ENCODE data around the gene TSC2. TPM values are rescaled to one million over a fixed set of nuclear protein-coding genes. Genes with fewer than 3 reads are reported as not detected.

TSC2 gene
- total and polyA plus RNA-seq, 2 of the 13 experiments (the other 11 are each of a cell fraction or from before 2014, with no cell fraction given): 19.6 to 40.4 TPM

GRCh38 chr16:2047330-2048115 is at the start of gene TSC2, which contains the start of gene NTHL1 (continued):
- peak; percentile 97 for TF ChIP-seq USF2 (IDR thresholded peaks at IDR 0.05; ENCODE audit: low read depth, low read length)
- TF ChIP-seq USF2 (CRISPR knock-in tag; IDR thresholded peaks at IDR 0.05; ENCODE audit: borderline replicate concordance): peak; percentile 98; the same call in 1 of the 2 replicates
- no peak; the same call in 1 of the 2 replicates for TF ChIP-seq MXD3 (CRISPR knock-in tag; IDR thresholded peaks at IDR 0.05)
- peak; percentile 74; the same call in 1 of the 2 replicates for TF ChIP-seq ZNF263 (CRISPR knock-in tag; IDR thresholded peaks at IDR 0.05)
- TF ChIP-seq ZNF205 (CRISPR knock-in tag; IDR thresholded peaks at IDR 0.05): no peak
- peak; percentile 94 for TF ChIP-seq ZBED4 (CRISPR knock-in tag; IDR thresholded peaks at IDR 0.05; ENCODE audit: borderline replicate concordance)
- peak; percentile 74; the same call in 1 of the 2 replicates for TF ChIP-seq CAMTA2 (CRISPR knock-in tag; IDR thresholded peaks at IDR 0.05; ENCODE audit: borderline replicate concordance)
- no peak for TF ChIP-seq RBM22 (optimal IDR thresholded peaks at IDR 0.05; ENCODE audit: low read length)
- TF ChIP-seq SAP130 (CRISPR knock-in tag; IDR thresholded peaks at IDR 0.05; ENCODE audit: low read depth): peak; percentile 92
- no peak for TF ChIP-seq ATRX (CRISPR knock-in tag; IDR thresholded peaks at IDR 0.05; ENCODE audit: borderline replicate concordance)
- no peak for TF ChIP-seq ZMAT3 (CRISPR knock-in tag; conservative IDR thresholded peaks at IDR 0.05)
- peak; percentile 49 for TF ChIP-seq ZNF350 (CRISPR knock-in tag; IDR thresholded peaks at IDR 0.05; ENCODE audit: borderline replicate concordance, low read depth)
- peak; percentile 54 for TF ChIP-seq CTCF (CRISPR knock-in tag; IDR thresholded peaks at IDR 0.05)
- TF ChIP-seq DNMT3B (CRISPR knock-in tag; conservative IDR thresholded peaks at IDR 0.05): no peak
- no peak for TF ChIP-seq ZNF121 (CRISPR knock-in tag; IDR thresholded peaks at IDR 0.05)
- 0 out of 2 replicates have a peak, but pooled peaks have one; percentile 29 for TF ChIP-seq MYPOP (CRISPR knock-in tag; IDR thresholded peaks at IDR 0.05)
- no peak for TF ChIP-seq ZIK1 (CRISPR knock-in tag; IDR thresholded peaks at IDR 0.05; ENCODE audit: borderline replicate concordance, low read depth)
- peak; percentile 69 for TF ChIP-seq HNRNPK (IDR thresholded peaks at IDR 0.05; ENCODE audit: low read depth, low read length, poor library complexity, severe bottlenecking)
- TF ChIP-seq NCOR1 (IDR thresholded peaks at IDR 0.05; ENCODE audit: borderline replicate concordance, low read length): no peak
- TF ChIP-seq ZNF138 (CRISPR knock-in tag; IDR thresholded peaks at IDR 0.05; ENCODE audit: low read depth): no peak
